Measurements from ENCODE around the gene DPP9. TPM values are rescaled to one million over a fixed set of nuclear protein-coding genes. Genes with fewer than 3 reads are reported as not detected.

Gene DPP9
- total RNA-seq, 3 donors from 2014 or later, result 67.8 to 89.3 (median 74.0) TPM

DNA sequence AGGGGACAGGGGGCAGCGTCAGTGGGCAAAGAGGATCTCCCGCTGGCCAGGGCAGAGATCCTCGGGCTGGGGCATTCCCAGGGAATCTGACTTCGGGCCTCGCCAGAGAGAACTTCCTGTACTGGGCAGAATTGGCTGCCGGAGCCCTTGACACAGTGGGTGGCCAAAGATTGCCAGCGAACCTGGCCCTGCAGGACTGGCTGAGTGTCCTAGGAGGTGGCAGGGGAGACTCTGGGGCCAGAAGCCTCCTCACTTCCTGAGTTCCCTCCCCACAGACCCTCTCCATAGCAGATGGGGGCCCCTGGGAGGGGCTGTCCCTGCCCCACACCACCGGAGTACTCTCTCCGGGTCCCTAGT lies 19.3 kb downstream of the DPP9 start:
- TF ChIP-seq, protein P1, sequence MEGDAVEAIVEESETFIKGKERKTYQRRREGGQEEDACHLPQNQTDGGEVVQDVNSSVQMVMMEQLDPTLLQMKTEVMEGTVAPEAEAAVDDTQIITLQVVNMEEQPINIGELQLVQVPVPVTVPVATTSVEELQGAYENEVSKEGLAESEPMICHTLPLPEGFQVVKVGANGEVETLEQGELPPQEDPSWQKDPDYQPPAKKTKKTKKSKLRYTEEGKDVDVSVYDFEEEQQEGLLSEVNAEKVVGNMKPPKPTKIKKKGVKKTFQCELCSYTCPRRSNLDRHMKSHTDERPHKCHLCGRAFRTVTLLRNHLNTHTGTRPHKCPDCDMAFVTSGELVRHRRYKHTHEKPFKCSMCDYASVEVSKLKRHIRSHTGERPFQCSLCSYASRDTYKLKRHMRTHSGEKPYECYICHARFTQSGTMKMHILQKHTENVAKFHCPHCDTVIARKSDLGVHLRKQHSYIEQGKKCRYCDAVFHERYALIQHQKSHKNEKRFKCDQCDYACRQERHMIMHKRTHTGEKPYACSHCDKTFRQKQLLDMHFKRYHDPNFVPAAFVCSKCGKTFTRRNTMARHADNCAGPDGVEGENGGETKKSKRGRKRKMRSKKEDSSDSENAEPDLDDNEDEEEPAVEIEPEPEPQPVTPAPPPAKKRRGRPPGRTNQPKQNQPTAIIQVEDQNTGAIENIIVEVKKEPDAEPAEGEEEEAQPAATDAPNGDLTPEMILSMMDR (IDR thresholded peaks at IDR 0.05), result no peak
- no peak for ATAC-seq
- Histone ChIP-seq H3K4me3 (no peak overlapping the region), H3K4me1 (ENCODE audit: low read depth) (peaks cover 9% of the 10 kb centered on the region), H3K9me3 (no peaks in the 10 kb centered on the region), H3K36me3 (ENCODE audit: low read depth) (peaks cover 10% of the 10 kb centered on the region)
- DNase-seq, result no peak
- intact Hi-C loops (cut with DNase I, micrococcal nuclease), result no loop called here

DNA sequence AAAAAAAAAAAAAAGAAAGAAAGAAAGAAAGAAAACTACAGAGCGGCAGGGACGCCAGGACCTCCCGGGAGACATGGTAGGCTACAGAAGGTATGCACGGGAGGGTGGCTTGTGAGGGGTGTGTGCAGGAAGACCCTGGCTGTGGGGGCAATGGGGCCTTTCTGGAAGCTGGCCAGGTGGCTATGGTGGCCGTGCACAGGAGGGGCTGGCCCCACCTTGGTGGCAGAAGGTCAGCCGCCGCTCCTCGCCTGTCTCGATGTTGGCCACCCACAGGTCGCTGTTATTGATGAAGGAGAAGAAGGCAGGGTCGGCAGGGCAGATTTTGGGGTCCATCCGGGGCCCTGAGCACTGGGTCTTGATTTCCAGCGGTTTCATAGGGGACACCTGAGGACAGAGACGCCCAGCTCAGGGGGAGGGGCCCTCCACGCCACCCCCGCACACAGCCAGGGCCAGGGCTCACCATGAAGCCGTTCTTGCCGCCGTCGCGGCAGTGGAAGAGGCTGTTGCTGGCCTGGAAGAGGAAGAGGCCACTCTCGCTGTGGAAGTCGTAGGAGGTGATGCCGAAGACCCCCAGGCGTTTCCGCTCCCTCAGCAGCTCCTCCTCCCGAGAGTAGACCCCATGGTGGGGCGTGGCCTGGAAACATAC lies 19.8 kb downstream of the DPP9 start:
- peaks cover 9% of the 10 kb centered on the region for H3K4me1 ChIP-seq (ENCODE audit: low read depth)
- DNase-seq, result no peak
- peaks cover 10% of the 10 kb centered on the region for H3K36me3 ChIP-seq (ENCODE audit: low read depth)
- no peak overlapping the region for H3K4me3 ChIP-seq
- H3K9me3 ChIP-seq, result no peaks in the 10 kb centered on the region
- TF ChIP-seq, protein P1 (IDR thresholded peaks at IDR 0.05), result no peak
- no peak for ATAC-seq
- intact Hi-C loops (cut with DNase I, micrococcal nuclease), result no loop called here

DNA sequence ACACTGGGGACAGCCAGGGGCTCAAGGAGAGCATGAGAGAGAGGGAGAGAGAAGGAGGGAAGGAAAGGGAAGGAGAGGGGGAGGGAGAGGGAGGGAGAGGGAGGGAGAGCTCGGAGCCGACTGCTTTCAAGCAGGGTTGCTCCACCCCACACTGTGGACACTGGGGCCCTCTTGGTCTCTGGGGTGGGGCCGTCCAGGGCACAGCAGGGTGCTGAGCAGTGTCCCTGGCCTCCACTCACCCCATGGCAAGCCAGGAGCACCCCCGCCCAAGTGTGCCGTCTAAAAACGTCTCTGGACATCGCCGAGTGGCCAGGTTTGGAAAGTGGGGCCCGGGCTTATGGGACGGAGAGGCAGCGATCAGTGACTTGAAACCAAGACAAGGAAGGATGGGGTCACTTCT lies 20.9 kb downstream of the DPP9 start:
- intact Hi-C loops (cut with DNase I, micrococcal nuclease), result no loop called here
- peaks cover 9% of the 10 kb centered on the region for H3K4me1 ChIP-seq (ENCODE audit: low read depth)
- H3K36me3 ChIP-seq (ENCODE audit: low read depth), result peaks cover 10% of the 10 kb centered on the region
- ATAC-seq (no peak), DNase-seq (no peak)
- TF ChIP-seq, protein P1 (IDR thresholded peaks at IDR 0.05), result no peak
- no peak overlapping the region for H3K4me3 ChIP-seq
- H3K9me3 ChIP-seq, result no peaks in the 10 kb centered on the region

DNA sequence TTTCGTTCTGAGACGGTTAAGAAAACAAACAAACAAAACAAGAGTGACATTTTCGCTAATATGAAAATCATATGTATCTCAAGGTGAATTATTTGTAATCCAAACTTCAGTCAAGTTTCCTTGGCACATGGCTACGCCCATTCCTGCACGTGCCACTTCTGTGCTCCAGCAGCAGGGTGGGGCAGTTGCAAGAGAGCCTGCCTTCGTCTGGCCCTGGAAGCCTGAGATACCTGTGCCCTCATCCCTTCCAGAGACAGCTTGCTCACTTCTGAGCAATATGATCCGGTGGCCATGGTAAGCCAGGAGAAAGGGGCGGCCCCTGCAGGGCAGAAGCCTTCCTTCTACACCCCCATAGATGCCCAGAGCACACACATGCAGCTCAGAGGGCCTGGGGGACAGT lies 22.1 kb downstream of the DPP9 start:
- Histone ChIP-seq H3K4me3 (no peak overlapping the region), H3K4me1 (ENCODE audit: low read depth) (peaks cover 9% of the 10 kb centered on the region), H3K36me3 (ENCODE audit: low read depth) (peaks cover 10% of the 10 kb centered on the region), H3K9me3 (no peaks in the 10 kb centered on the region)
- DNase-seq (no peak), ATAC-seq (no peak)
- intact Hi-C loops (cut with DNase I, micrococcal nuclease), result no loop called here
- TF ChIP-seq, protein P1 (IDR thresholded peaks at IDR 0.05), result no peak

DNA sequence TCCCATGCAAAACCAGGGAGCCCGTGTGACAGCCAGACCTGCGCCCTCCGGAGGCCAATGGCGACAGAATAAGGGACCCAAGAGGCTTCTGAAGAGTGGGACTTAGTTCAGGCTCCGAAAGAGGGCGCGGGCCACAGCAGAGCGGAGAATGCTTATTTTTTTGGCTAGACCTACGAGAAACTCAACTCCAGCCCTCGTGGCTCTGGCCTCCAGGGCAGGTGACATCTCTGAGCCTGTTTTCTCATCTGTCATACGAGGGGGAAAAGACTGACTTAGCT lies 23.0 kb downstream of the DPP9 start:
- peaks cover 4% of the 10 kb centered on the region for H3K4me1 ChIP-seq (ENCODE audit: low read depth)
- TF ChIP-seq, protein P1 (IDR thresholded peaks at IDR 0.05), result no peak
- intact Hi-C loops (cut with DNase I, micrococcal nuclease), result no loop called here
- H3K9me3 ChIP-seq, result no peaks in the 10 kb centered on the region
- no peak for DNase-seq
- ATAC-seq, result no peak
- H3K36me3 ChIP-seq (ENCODE audit: low read depth), result peaks cover 10% of the 10 kb centered on the region
- no peak overlapping the region for H3K4me3 ChIP-seq
